Upper lobe of left lung (tissue), 6 donors: ENCODE results near the gene PLCG2. TPM values are rescaled to one million over a fixed set of nuclear protein-coding genes. Genes with fewer than 3 reads are reported as not detected.

Experiments used
- ATAC-seq, 2 donors: fragments of 200-7000 bp; cut with Tn5 transposase; one replicate each; pipeline ENCODE4 v1.9.1; 2022; ENCODE audit warnings: mild to moderate bottlenecking in 2 of 2, moderate library complexity in 2 of 2; ENCODE audit not compliant: low FRiP score in 2 of 2
- DNase-seq, 2 donors: peaks; one replicate each; pipeline ENCODE4 v3.0.0-alpha.2; 2019 to 2020
- H3K27ac ChIP-seq, 4 donors: fragments of 200-600 bp; sonication (generic); one replicate each; pipeline ENCODE4 v1.5.1; 2016 to 2019
- H3K27me3 ChIP-seq, 4 donors: fragments of 200-600 bp; sonication (generic); one replicate each; pipeline ENCODE4 v1.5.1; 2017 to 2019
- H3K36me3 ChIP-seq, 4 donors: fragments of 200-600 bp; sonication (generic); one replicate each; pipeline ENCODE4 v1.5.1; 2016 to 2019
- H3K4me1 ChIP-seq, 4 donors: fragments of 200-600 bp; sonication (generic); one replicate each; pipeline ENCODE4 v1.5.1; 2018 to 2019
- H3K4me3 ChIP-seq, 4 donors: fragments of 200-600 bp; sonication (generic); one replicate each; pipeline ENCODE4 v1.5.1; 2017 to 2019; ENCODE audit warnings: mild to moderate bottlenecking in 2 of 4, moderate library complexity in 1 of 4
- H3K9me3 ChIP-seq, 4 donors: fragments of 200-600 bp; sonication (generic); one replicate each; pipeline ENCODE4 v1.5.1; 2018 to 2019
- CTCF ChIP-seq, 6 experiments: fragments of 450-650 bp in 4 of 6; fragments of 200-600 bp in 2 of 6; sonication (generic) in 2 of 6; IDR thresholded peaks; one replicate each; pipeline ENCODE4 v1.5.1; 2016 to 2019; ENCODE audit warnings: antibody characterized with exemption in 6 of 6
- EP300 ChIP-seq, 4 donors: sonication (generic); formaldehyde crosslinking; IDR thresholded peaks; one replicate each; pipeline ENCODE4 v1.5.1; 2017; ENCODE audit warnings: antibody characterized with exemption in 4 of 4, control low read depth in 2 of 4
- POLR2A ChIP-seq, 4 donors: fragments of 450-650 bp; IDR thresholded peaks; one replicate each; pipeline ENCODE4 v1.5.1; 2016 to 2017; ENCODE audit warnings: antibody characterized with exemption in 4 of 4, mild to moderate bottlenecking in 2 of 4
- POLR2AphosphoS5 ChIP-seq, 2 donors: sonication (generic); formaldehyde crosslinking; IDR thresholded peaks; one replicate each; pipeline ENCODE4 v1.5.1; 2017; ENCODE audit warnings: antibody characterized with exemption in 2 of 2
- WGBS, 2 donors: methylation state at CpG; one replicate each; pipeline ENCODE4 v1.1.5; 2017 to 2018; 5-methylcytosine and 5-hydroxymethylcytosine counted together
- total RNA-seq, 6 donors: library from RNA; depleted of rRNA in 4 of 6; stranded (reverse); fragments of >200 nt in 4 of 6; gene quantifications; one replicate each; pipeline versions ENCODE4 v1.1.0 to v1.2.1, GENCODE V29; 2016 to 2021
- donor health status: DM: no; HTN: no; CAD: no; lungs with moderate emphysema.
- donor health status: DM: no; HTN: yes; CAD: no; lungs with severe emphysema.

Gene PLCG2
- 10 to 100 TPM; 13.8 to 85.9 (median 35.1) TPM for total RNA-seq

DNA sequence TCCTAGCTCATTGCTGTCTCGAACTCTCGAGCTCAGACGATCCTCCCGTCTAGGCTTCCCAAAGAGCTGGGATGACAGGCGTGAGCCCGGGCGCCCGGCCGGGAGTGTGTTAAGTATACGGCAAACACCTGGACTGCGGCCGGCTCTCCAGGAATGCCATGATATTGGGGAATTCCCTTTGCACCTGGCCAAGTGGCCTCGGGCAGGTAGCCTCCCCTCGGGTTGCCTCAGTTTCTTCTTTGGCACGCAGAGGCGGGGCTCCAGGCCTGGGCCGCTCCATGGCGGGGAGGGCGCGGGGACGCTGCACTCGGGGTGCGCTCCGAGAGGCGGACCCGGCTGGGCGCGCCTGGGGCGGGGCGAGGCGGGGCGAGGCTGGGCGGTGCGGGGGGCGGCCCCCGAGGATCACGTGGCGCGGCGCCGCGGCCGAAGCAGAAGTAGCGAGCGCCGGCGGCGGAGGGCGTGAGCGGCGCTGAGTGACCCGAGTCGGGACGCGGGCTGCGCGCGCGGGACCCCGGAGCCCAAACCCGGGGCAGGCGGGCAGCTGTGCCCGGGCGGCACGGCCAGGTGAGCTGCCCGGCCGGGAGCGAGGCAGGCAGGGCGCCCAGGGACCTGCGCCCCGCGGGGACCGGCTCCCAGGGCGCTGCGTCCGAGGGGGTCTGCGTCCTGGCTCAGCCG, at the start of gene PLCG2:
PLCG2 (plus strand) TSS at position 431 of the 675 bp plus-strand sequence. CDS start 6,699 bp downstream, outside the sequence.
- H3K4me3 ChIP-seq = peak within 1 kb of the TSS; percentile 72 to 92 (median 82)
- DNase-seq = peak; percentile 87 to 98
- no peaks in the 10 kb centered on the region for H3K36me3 ChIP-seq
- no peaks in the 10 kb centered on the region for H3K9me3 ChIP-seq
- TF ChIP-seq POLR2AphosphoS5 (IDR thresholded peaks at IDR 0.05) (peak in 1 of 2 donors; percentile 22), EP300 (IDR thresholded peaks at IDR 0.05) (no peak), POLR2A (IDR thresholded peaks at IDR 0.05) (peak in 2 of 4 donors; percentile 50 to 73), CTCF (IDR thresholded peaks at IDR 0.05) (peak in 2 of 6 experiments; percentile 20 to 23)
- H3K4me1 ChIP-seq = peaks cover 21 to 25% (median 21%) of the 10 kb centered on the region in 4 donors
- H3K27me3 ChIP-seq = peaks cover 0 to 3% (median 0%) of the 10 kb centered on the region in 4 donors
- 1 to 5% methylated on average over 8 to 24 of the region's 78 CpGs for WGBS, 2 donors
- peak; percentile 90 to 96 for ATAC-seq
- H3K27ac ChIP-seq = peak within 1 kb of the TSS; percentile 79 to 94 (median 80)

GRCh38 chr16:81729451-81729850, 49.6 kb upstream of the PLCG2 start:
- Histone ChIP-seq H3K4me1 (peaks cover 8 to 15% (median 10%) of the 10 kb centered on the region in 4 donors), H3K36me3 (no peaks in the 10 kb centered on the region), H3K27ac (no peak overlapping the region), H3K27me3 (no peaks in the 10 kb centered on the region), H3K9me3 (no peaks in the 10 kb centered on the region), H3K4me3 (no peak overlapping the region)
- ATAC-seq (no peak), DNase-seq (no peak)
- TF ChIP-seq POLR2AphosphoS5 (IDR thresholded peaks at IDR 0.05) (no peak), CTCF (IDR thresholded peaks at IDR 0.05) (no peak), POLR2A (IDR thresholded peaks at IDR 0.05) (no peak), EP300 (IDR thresholded peaks at IDR 0.05) (no peak)
- 85 to 92% methylated on average over 16 of the region's 16 CpGs for WGBS, 2 donors

DNA sequence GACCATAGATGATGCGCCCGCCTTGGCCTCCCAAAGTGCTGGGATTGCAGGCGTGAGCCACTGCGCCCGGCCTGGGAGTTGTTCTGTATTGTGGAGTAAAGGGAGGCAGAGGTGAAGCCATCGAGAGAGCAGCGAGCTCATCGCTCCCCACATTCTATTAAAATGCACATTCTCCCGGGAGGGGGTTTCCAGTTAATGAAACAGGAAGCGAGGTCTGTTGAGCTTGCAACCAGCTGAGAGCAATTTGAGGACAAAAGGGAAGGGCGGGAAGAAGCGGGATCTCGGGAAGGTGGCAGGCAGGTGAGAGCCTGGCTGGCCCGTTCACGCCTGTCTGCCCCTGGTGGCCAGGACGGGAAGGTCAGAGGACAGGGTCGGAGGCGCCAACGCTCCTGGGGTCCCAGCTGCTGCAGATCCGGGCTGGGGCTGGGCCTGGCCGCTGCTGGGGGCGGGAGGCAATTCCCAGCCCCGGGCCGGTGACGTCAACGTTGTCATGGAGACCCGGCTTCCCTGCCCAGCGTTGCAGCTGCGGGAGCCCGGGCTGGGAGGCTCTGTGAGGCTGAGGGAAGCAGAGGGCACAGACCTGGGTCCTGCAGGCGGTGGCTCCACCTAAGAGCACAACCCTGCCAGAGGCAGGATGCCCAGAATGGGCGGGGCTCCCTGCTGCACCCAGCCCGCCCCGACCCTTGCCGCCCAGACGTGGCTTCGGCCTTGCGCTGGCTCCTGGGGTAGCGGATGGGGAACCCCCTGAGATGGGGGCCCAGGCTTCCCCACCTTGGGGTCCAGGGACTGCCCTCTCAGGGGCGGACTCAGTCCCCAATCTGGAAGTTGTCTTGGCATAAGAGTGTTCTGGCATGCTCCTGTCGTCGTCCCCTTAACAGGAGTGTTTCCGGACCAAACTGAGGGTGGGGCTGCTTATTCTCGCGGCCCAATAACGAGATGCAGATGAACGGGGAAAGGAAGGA, 48.7 kb upstream of the PLCG2 start:
- H3K4me1 ChIP-seq = peaks cover 8 to 15% (median 10%) of the 10 kb centered on the region in 4 donors
- peak in 1 of 2 donors; percentile 4 for TF ChIP-seq POLR2AphosphoS5 (IDR thresholded peaks at IDR 0.05)
- no peak for TF ChIP-seq EP300 (IDR thresholded peaks at IDR 0.05)
- peak; percentile 62 to 87 (median 82) for TF ChIP-seq CTCF (IDR thresholded peaks at IDR 0.05)
- TF ChIP-seq POLR2A (IDR thresholded peaks at IDR 0.05) = peak in 1 of 4 donors; percentile 33
- DNase-seq (peak; percentile 92 to 93), ATAC-seq (peak; percentile 90 to 91)
- 11 to 19% methylated on average over 26 to 43 of the region's 47 CpGs for WGBS, 2 donors
- peak overlapping the region; percentile 3 to 66 (median 42) for H3K27ac ChIP-seq
- no peaks in the 10 kb centered on the region for H3K9me3 ChIP-seq
- no peaks in the 10 kb centered on the region for H3K36me3 ChIP-seq
- H3K27me3 ChIP-seq = no peaks in the 10 kb centered on the region
- H3K4me3 ChIP-seq = peak overlapping the region in 3 of 4 donors; percentile 34 to 47 (median 47)

GRCh38 chr16:81731649-81732048, 47.4 kb upstream of the PLCG2 start:
- H3K9me3 ChIP-seq = no peaks in the 10 kb centered on the region
- TF ChIP-seq CTCF (IDR thresholded peaks at IDR 0.05) (no peak), POLR2AphosphoS5 (IDR thresholded peaks at IDR 0.05) (no peak)
- ATAC-seq (no peak), DNase-seq (no peak)
- H3K4me1 ChIP-seq = peaks cover 8 to 15% (median 10%) of the 10 kb centered on the region in 4 donors
- no peak overlapping the region for H3K27ac ChIP-seq
- no peaks in the 10 kb centered on the region for H3K27me3 ChIP-seq
- 92 to 95% methylated on average over 8 of the region's 8 CpGs for WGBS, 2 donors
- H3K36me3 ChIP-seq = no peaks in the 10 kb centered on the region
- H3K4me3 ChIP-seq = no peak overlapping the region
